HepG2 (cell line): Measurements from ENCODE around the gene GPAT3. TPM values are rescaled to one million over a fixed set of nuclear protein-coding genes. Genes with fewer than 3 reads are reported as not detected.

ENCODE experiments used
- AKAP8 ChIP-seq: sonication (generic); formaldehyde crosslinking; IDR thresholded peaks from 2 replicates; pipeline ENCODE4 v1.5.1; 2020; ENCODE audit warnings: mild to moderate bottlenecking, missing genetic modification reagents
- ARNT2 ChIP-seq: sonication (generic); formaldehyde crosslinking; IDR thresholded peaks from 2 replicates; pipeline ENCODE4 v1.8.0; 2022; ENCODE audit warnings: mild to moderate bottlenecking, low read depth, missing genetic modification reagents, moderate library complexity
- ATAD3A ChIP-seq: sonication (generic); formaldehyde crosslinking; IDR thresholded peaks from 2 replicates; pipeline ENCODE4 v1.4.0; 2020; ENCODE audit warnings: missing genetic modification reagents
- ATF1 ChIP-seq: IDR thresholded peaks from 2 replicates; pipeline ENCODE4 v1.6.1; 2016; ENCODE audit warnings: mild to moderate bottlenecking, control low read depth
- DR1 ChIP-seq: sonication (generic); formaldehyde crosslinking; IDR thresholded peaks from 2 replicates; pipeline ENCODE4 v1.8.0; 2021; ENCODE audit warnings: mild to moderate bottlenecking, missing genetic modification reagents, inconsistent platforms
- ERF ChIP-seq: IDR thresholded peaks from 2 replicates; pipeline ENCODE4 v1.6.1; 2018; ENCODE audit warnings: missing biosample characterization, missing genetic modification reagents
- ETV6 ChIP-seq: sonication (generic); formaldehyde crosslinking; conservative IDR thresholded peaks from 2 replicates; pipeline ENCODE4 v1.4.0; 2020; ENCODE audit warnings: missing genetic modification reagents
- EZH2 ChIP-seq: conservative IDR thresholded peaks from 2 replicates; pipeline ENCODE4 v1.6.1; 2012; ENCODE audit warnings: mild to moderate bottlenecking, low read depth, low read length, moderate library complexity
- FOXA3 ChIP-seq: IDR thresholded peaks from 2 replicates; pipeline ENCODE4 v1.6.1; 2016; ENCODE audit warnings: missing genetic modification reagents, missing compliant biosample characterization
- HES4 ChIP-seq: sonication (generic); formaldehyde crosslinking; IDR thresholded peaks from 2 replicates; pipeline ENCODE4 v1.9.0; 2021; ENCODE audit warnings: mild to moderate bottlenecking, missing genetic modification reagents, borderline replicate concordance
- ISL2 ChIP-seq: sonication (generic); formaldehyde crosslinking; IDR thresholded peaks from 2 replicates; pipeline ENCODE4 v1.5.0; 2020; ENCODE audit warnings: missing genetic modification reagents
- MATR3 ChIP-seq: sonication (generic); formaldehyde crosslinking; IDR thresholded peaks from 2 replicates; pipeline ENCODE4 v1.4.0; 2020; ENCODE audit warnings: missing genetic modification reagents
- MZF1 ChIP-seq: sonication (generic); formaldehyde crosslinking; IDR thresholded peaks from 2 replicates; pipeline ENCODE4 v1.8.1; 2023; ENCODE audit warnings: mild to moderate bottlenecking, missing genetic modification reagents, borderline replicate concordance
- NR0B2 ChIP-seq: sonication (generic); formaldehyde crosslinking; IDR thresholded peaks from 2 replicates; pipeline ENCODE4 v1.4.0; 2020; ENCODE audit warnings: mild to moderate bottlenecking, missing genetic modification reagents
- REST ChIP-seq, 2 experiments: IDR thresholded peaks; 2 replicates each; pipeline ENCODE4 v1.6.1; 2011 to 2012; ENCODE audit warnings: low read length in 2 of 2, borderline replicate concordance in 1 of 2, low read depth in 1 of 2, mild to moderate bottlenecking in 1 of 2, moderate library complexity in 1 of 2
- SIX1 ChIP-seq: sonication (generic); formaldehyde crosslinking; IDR thresholded peaks from 2 replicates; pipeline ENCODE4 v1.4.0; 2020; ENCODE audit warnings: missing genetic modification reagents, borderline replicate concordance
- SNAI1 ChIP-seq: sonication (generic); formaldehyde crosslinking; IDR thresholded peaks from 2 replicates; pipeline ENCODE4 v1.5.0; 2020; ENCODE audit warnings: mild to moderate bottlenecking, missing genetic modification reagents, borderline replicate concordance
- SUZ12 ChIP-seq: fragments of 150-350 bp; IDR thresholded peaks from 2 replicates; pipeline ENCODE4 v1.6.1; 2014; ENCODE audit warnings: low read depth, low read length
- THAP7 ChIP-seq: sonication (generic); formaldehyde crosslinking; IDR thresholded peaks from 2 replicates; pipeline ENCODE4 v1.8.1; 2023; ENCODE audit warnings: mild to moderate bottlenecking, missing genetic modification reagents
- ZNF124 ChIP-seq: sonication (generic); formaldehyde crosslinking; IDR thresholded peaks from 2 replicates; pipeline ENCODE4 v1.4.0; 2020; ENCODE audit warnings: missing genetic modification reagents
- ZNF207 ChIP-seq: fragments of 450-650 bp; IDR thresholded peaks from 2 replicates; pipeline ENCODE4 v1.6.1; 2016; ENCODE audit warnings: antibody characterized with exemption, borderline replicate concordance
- ZNF24 ChIP-seq: fragments of 450-650 bp; IDR thresholded peaks from 2 replicates; pipeline ENCODE4 v1.6.1; 2017; ENCODE audit warnings: antibody characterized with exemption, mild to moderate bottlenecking
- ZNF629 ChIP-seq: sonication (generic); formaldehyde crosslinking; conservative IDR thresholded peaks from 2 replicates; pipeline ENCODE4 v1.5.0; 2020; ENCODE audit warnings: missing genetic modification reagents
- ZNF746 ChIP-seq: sonication (generic); formaldehyde crosslinking; IDR thresholded peaks from 2 replicates; pipeline ENCODE4 v1.8.0; 2022; ENCODE audit warnings: mild to moderate bottlenecking, missing genetic modification reagents
- ZNF790 ChIP-seq: sonication (generic); formaldehyde crosslinking; IDR thresholded peaks from 2 replicates; pipeline ENCODE4 v1.8.0; 2022; ENCODE audit warnings: missing genetic modification reagents, mild to moderate bottlenecking, borderline replicate concordance
- ZNF891 ChIP-seq: sonication (generic); formaldehyde crosslinking; IDR thresholded peaks from 2 replicates; pipeline ENCODE4 v1.5.0; 2020; ENCODE audit warnings: mild to moderate bottlenecking, missing genetic modification reagents
- polyA plus RNA-seq, 8 experiments: library from polyadenylated mRNA; depleted of rRNA in 3 of 8; stranded (reverse) in 7 of 8; unstranded in 1 of 8; fragments of >200 nt; fragmentation: Illumina TruSeq in 4 of 8; extraction: Trizol in 4 of 8; gene quantifications; 2 replicates each; pipeline versions ENCODE4 v1.2.1 to v1.2.3, GENCODE V29; 2011 to 2016; ENCODE audit warnings: low read depth in 4 of 8, missing spikeins in 1 of 8, mixed read lengths in 1 of 8; ENCODE audit not compliant: insufficient read depth in 1 of 8
- total RNA-seq, 5 experiments: library from RNA; depleted of rRNA; stranded (reverse); fragments of >200 nt; fragmentation: Illumina TruSeq; extraction: Trizol; gene quantifications; 2 replicates each; pipeline ENCODE4 v1.2.3, GENCODE V29; 2016; ENCODE audit warnings: low read depth in 1 of 5

GPAT3 gene
- total and polyA plus RNA-seq, 2 of the 13 experiments (the other 11 are each of a cell fraction or from before 2014, with no cell fraction given), result 2.4 to 2.6 TPM

GRCh38 chr4:83535520-83536361 lies at the start of gene GPAT3 (continued):
- no peak for TF ChIP-seq ERF (CRISPR knock-in tag)
- TF ChIP-seq REST (IDR thresholded peaks at IDR 0.05; ENCODE audit: borderline replicate concordance in 1 of 2, low read depth in 1 of 2, low read length in 2 of 2), result no peak
- TF ChIP-seq HES4 (CRISPR knock-in tag), result no peak
- TF ChIP-seq ZNF746 (CRISPR knock-in tag), result no peak; the same call in 1 of the 2 replicates
- peak; percentile 53 for TF ChIP-seq FOXA3 (CRISPR knock-in tag)
- no peak for TF ChIP-seq ZNF891
- no peak for TF ChIP-seq SNAI1
- TF ChIP-seq MZF1 (CRISPR knock-in tag), result no peak
- TF ChIP-seq AKAP8, result no peak
- no peak for TF ChIP-seq ATF1 (CRISPR knock-in tag)
- 0 out of 2 replicates have a peak, but pooled peaks have one; percentile 64 for TF ChIP-seq ZNF124 (CRISPR knock-in tag)
- no peak for TF ChIP-seq THAP7 (CRISPR knock-in tag)
- TF ChIP-seq ISL2 (CRISPR knock-in tag), result peak; percentile 17; the same call in 1 of the 2 replicates
- TF ChIP-seq SIX1 (CRISPR knock-in tag), result no peak
- no peak for TF ChIP-seq ZNF207
- no peak for TF ChIP-seq ZNF24
- TF ChIP-seq ZNF629 (CRISPR knock-in tag), result no peak
- no peak for TF ChIP-seq DR1 (CRISPR knock-in tag)
- no peak for TF ChIP-seq ARNT2 (CRISPR knock-in tag)
- no peak for TF ChIP-seq NR0B2
- no peak for TF ChIP-seq MATR3
- no peak for TF ChIP-seq EZH2
- no peak for TF ChIP-seq ZNF790
- no peak for TF ChIP-seq ATAD3A (CRISPR knock-in tag)
- no peak for TF ChIP-seq ETV6 (CRISPR knock-in tag)
- no peak for TF ChIP-seq SUZ12
